Measurements from ENCODE around the gene STON2.
"Not testable (repeated sequence)": the region's sequence is repeated elsewhere in the genome, so short reads cannot be mapped to it uniquely, and the experiment has no call there.

STON2 gene

GRCh38 chr14:81382517-81383225, 17.5 kb downstream of the STON2 start:
- no peak for DNase-seq

- not testable (repeated sequence) for DNase-seq
Observed at GRCh38 chr14:81380009-81380408, 20.1 kb downstream of the STON2 start.

GRCh38 chr14:81371802-81372201, 28.3 kb downstream of the STON2 start:
- no peak for DNase-seq

- no peak for DNase-seq
Observed at GRCh38 chr14:81367563-81367962, 32.6 kb downstream of the STON2 start.

GRCh38 chr14:81366884-81367283, 33.2 kb downstream of the STON2 start:
- no peak for DNase-seq

GRCh38 chr14:81366214-81366613, 33.9 kb downstream of the STON2 start:
- no peak for DNase-seq

- no peak for DNase-seq
Observed at GRCh38 chr14:81363746-81364378, 36.3 kb downstream of the STON2 start.

GRCh38 chr14:81353691-81354323, 46.3 kb downstream of the STON2 start:
- no peak for DNase-seq

- DNase-seq = no peak
Observed at GRCh38 chr14:81352413-81352812, 47.7 kb downstream of the STON2 start.

GRCh38 chr14:81351205-81351604, 48.9 kb downstream of the STON2 start:
- no peak for DNase-seq

- no peak for DNase-seq
Observed at GRCh38 chr14:81350344-81351130, 49.6 kb downstream of the STON2 start.

GRCh38 chr14:81348061-81348460, 52.1 kb downstream of the STON2 start:
- no peak for DNase-seq

GRCh38 chr14:81345781-81346180, 54.3 kb downstream of the STON2 start:
- DNase-seq = no peak

GRCh38 chr14:81344481-81345160, 55.5 kb downstream of the STON2 start:
- DNase-seq = no peak

- no peak for DNase-seq
Observed at GRCh38 chr14:81343701-81344100, 56.4 kb downstream of the STON2 start.

- no peak for DNase-seq
Observed at GRCh38 chr14:81342850-81343580, 57.1 kb downstream of the STON2 start.

- no peak for DNase-seq
Observed at GRCh38 chr14:81341781-81342180, 58.3 kb downstream of the STON2 start.

- DNase-seq = no peak
Observed at GRCh38 chr14:81341370-81341769, 58.8 kb downstream of the STON2 start.

- DNase-seq = no peak
Observed at GRCh38 chr14:81340201-81340600, 59.9 kb downstream of the STON2 start.

GRCh38 chr14:81337073-81337472, 63.1 kb downstream of the STON2 start:
- DNase-seq = no peak

GRCh38 chr14:81336009-81336408, 64.1 kb downstream of the STON2 start:
- DNase-seq = no peak

- DNase-seq = no peak
Observed at GRCh38 chr14:81332725-81333124, 67.4 kb downstream of the STON2 start.

Data from activated CD4-positive, CD25-positive, alpha-beta regulatory T cell treated with anti-CD3 and anti-CD28 coated beads, Interleukin-2, amount 50 U/mL, for 72 hours (primary cell).